GM12864 (cell line): ENCODE results near the gene TAMM41.

Source experiments
- DNase-seq: peaks from one replicate; pipeline ENCODE4 v3.0.0-alpha.2; 2011; ENCODE audit warnings: low read depth
- H3K4me3 ChIP-seq: 2 replicates; pipeline ENCODE4 v1.5.1; 2011; ENCODE audit warnings: mild to moderate bottlenecking, low read depth, low read length, control low read depth
- TF ChIP-seq, protein P1 (sequence below): IDR thresholded peaks from 2 replicates; pipeline ENCODE4 v1.5.1; 2011; ENCODE audit warnings: low read depth, mild to moderate bottlenecking, moderate library complexity, low read length, control low read depth, inconsistent platforms; ENCODE audit errors: missing control alignments

The TAMM41 gene

DNA sequence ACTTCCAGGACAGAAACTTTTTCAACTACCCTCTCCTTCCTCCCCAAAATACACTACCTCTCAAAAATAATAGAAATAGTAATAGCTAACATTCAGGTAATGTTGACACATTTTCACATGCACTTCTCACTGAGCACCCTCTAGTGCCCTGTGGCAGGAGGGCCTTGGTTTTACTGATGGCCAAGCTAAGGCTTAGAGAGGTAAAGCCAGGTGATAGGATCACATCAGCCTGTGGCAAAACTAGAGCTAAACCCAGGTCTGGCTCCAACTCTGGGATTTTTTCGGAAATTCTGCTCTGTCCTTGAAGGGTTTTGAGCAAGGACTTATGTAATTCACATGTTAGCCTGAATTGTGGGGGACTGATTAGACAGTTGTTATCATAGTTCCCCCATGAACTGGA lies 922 bp upstream of the TAMM41 start:
- DNase-seq: no peak
- TF ChIP-seq, protein P1, sequence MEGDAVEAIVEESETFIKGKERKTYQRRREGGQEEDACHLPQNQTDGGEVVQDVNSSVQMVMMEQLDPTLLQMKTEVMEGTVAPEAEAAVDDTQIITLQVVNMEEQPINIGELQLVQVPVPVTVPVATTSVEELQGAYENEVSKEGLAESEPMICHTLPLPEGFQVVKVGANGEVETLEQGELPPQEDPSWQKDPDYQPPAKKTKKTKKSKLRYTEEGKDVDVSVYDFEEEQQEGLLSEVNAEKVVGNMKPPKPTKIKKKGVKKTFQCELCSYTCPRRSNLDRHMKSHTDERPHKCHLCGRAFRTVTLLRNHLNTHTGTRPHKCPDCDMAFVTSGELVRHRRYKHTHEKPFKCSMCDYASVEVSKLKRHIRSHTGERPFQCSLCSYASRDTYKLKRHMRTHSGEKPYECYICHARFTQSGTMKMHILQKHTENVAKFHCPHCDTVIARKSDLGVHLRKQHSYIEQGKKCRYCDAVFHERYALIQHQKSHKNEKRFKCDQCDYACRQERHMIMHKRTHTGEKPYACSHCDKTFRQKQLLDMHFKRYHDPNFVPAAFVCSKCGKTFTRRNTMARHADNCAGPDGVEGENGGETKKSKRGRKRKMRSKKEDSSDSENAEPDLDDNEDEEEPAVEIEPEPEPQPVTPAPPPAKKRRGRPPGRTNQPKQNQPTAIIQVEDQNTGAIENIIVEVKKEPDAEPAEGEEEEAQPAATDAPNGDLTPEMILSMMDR: peak; percentile 23

DNA sequence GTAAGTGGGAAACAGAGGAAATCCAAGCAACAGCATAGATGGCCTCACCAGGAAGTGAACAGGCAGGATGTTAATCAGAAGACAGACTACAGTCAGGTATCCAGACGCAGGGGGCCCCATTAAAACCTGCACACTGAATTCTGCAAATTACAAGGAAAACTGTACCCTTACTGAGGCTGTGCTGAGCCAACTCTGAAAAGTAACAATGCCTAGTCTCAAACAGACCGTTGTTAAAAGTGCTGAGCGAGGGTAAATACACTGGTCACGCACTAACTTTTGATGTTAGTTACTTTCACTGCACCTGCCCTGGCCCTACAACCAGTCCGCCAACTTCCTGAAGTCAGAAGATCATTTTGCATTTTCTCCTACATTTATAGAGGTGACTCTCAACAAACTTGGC lies 1.0 kb downstream of the TAMM41 start:
- TF ChIP-seq, protein P1: no peak
- peak overlapping the region; percentile 95 for H3K4me3 ChIP-seq
- no peak for DNase-seq

More for the DNA sequence above, 922 bp upstream of the TAMM41 start:
- no peak overlapping the region for H3K4me3 ChIP-seq

DNA sequence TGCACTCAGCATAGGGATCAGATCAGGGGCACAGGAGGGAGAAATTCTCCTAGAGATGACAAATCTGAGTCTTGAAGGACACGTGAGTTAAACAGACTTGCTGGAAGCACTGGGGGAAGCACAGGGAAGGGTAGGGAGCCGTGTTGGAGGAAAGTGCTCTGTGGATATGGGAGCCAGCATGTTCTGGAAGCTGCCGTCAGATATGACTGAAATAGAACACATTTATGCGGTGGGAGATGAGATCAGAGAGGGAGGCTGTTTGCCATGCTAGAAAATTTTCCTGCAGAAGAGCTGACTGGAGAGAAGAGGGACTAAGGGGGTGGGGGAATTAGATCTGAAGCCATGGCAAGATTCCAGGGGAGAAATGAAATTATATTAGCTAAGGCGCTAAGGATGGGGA lies 1.8 kb downstream of the TAMM41 start:
- H3K4me3 ChIP-seq: peak overlapping the region; percentile 95; the same call in 1 of the 2 replicates
- DNase-seq: no peak
- TF ChIP-seq, protein P1: no peak

DNA sequence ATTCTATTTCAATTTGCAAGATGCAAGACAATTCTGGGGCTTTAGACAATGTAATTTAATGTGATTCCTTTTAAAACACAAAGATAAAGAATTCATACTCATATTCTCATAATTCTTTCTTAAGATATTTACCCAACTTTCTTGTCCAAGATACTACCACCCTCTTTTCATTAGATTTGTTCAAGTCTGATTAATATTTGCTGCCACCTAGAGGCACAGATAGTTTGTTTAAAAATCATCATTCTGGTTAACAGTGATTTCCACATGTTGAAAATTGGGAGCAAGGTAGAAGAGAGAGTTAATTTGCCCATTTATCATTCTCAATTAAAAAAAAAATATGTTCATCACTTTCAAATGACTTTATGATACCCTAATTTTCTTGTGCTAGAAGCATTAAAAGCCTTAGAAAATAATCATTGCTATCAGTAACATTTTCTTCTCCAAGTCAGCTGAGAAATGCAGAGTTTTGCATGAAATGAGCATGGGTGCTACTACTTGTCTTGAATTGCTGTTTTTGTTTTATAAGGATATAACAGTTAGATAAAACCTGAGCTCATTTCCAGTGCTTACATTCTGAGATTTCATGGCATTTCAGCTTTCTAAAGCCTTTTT lies 11.6 kb downstream of the TAMM41 start:
- TF ChIP-seq, protein P1: peak; percentile 16
- no peak overlapping the region for H3K4me3 ChIP-seq
- DNase-seq: no peak

DNA sequence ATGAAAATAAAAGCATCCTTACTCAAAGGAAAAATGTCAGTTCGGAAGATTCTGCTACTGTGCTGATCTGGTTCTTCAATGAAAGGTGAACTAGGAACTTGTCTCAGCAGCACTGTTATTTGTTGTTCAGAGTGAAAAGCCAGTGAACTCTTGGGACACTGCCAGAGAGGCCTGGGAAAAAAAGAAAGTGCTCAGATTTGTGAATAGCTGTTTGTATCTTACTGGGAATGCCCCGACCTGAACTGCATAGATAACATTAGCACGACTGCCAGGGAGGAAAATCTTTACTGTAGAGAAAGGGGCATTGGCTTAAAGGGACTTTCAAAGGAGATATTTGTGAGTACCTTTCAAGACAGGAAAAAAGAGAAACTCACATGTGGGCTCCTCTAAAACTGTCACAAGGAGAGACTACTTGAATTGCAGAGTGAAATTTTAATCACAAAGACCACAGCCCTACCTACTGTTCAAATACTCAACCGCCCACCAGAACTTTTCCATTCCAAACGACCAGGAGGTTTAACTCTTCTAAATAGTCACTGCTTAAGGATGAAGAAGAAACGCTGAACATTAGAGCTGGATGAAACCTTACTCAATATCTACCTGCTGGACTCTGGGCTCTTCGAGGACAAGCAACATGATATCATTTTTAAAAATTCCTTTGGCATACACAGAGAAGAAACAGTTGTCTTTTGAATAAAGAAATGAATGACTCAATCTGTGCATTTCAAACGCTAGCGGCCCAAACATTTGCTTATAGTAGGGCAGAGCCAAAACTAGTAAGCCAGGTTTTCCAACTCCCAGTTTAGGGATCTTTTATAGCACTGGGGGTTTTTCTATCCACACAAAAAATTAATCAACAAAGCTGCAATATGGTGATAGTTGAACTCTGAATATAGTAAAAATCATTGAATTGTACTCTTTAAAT lies 13.4 kb downstream of the TAMM41 start:
- DNase-seq: no peak
- H3K4me3 ChIP-seq: no peak overlapping the region
- TF ChIP-seq, protein P1: no peak

DNA sequence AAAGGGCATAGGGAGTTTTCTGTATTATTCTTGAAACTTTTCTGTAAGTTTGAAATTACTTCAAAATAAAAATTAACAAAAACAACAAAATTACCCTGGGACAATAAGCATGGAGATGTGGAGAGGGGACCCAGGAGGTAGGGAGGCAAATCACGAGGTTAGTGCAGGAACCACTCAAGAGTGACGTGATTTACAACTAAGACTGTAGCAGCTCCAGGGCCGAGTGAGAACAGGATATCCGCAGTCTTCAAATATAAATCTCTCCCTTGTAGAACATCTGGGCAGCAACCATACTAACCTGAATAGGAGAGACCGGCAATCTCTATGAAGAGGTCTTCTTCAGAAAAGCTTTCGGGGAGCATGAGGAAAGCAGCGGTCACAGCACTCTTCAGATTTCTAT lies 17.3 kb downstream of the TAMM41 start:
- no peak overlapping the region for H3K4me3 ChIP-seq
- TF ChIP-seq, protein P1: no peak
- DNase-seq: no peak
